RWPE2 (cell line): ENCODE results near the gene OIP5.
A peak's percentile ranks its signal among the peaks of the same experiment; 100 is the strongest.

ENCODE experiments used
- ATAC-seq: fragments of 200-7000 bp; cut with Tn5 transposase; 3 replicates; pipeline ENCODE4 v1.9.1; 2021; ENCODE audit warnings: low read depth
- DNase-seq: peaks from one replicate; pipeline ENCODE4 v3.0.0-alpha.2; 2020; ENCODE audit warnings: low spot score
- H3K27ac ChIP-seq: fragments of 450-650 bp; 2 replicates; pipeline ENCODE4 v1.5.1; 2017; ENCODE audit warnings: mild to moderate bottlenecking; ENCODE audit not compliant: poor library complexity, severe bottlenecking
- H3K27me3 ChIP-seq: fragments of 250-450 bp; sonication (Bioruptor Pico); 2 replicates; pipeline ENCODE4 v1.5.1; 2021; ENCODE audit warnings: mild to moderate bottlenecking, moderate library complexity; ENCODE audit not compliant: insufficient read depth, poor library complexity, severe bottlenecking
- H3K36me3 ChIP-seq: fragments of 250-450 bp; sonication (Bioruptor Pico); 2 replicates; pipeline ENCODE4 v1.5.1; 2020; ENCODE audit warnings: low read depth, mild to moderate bottlenecking, moderate library complexity
- H3K4me1 ChIP-seq: fragments of 250-450 bp; sonication (Bioruptor Pico); 2 replicates; pipeline ENCODE4 v1.5.1; 2021; ENCODE audit warnings: mild to moderate bottlenecking, moderate library complexity; ENCODE audit not compliant: insufficient read depth, poor library complexity, severe bottlenecking
- H3K4me3 ChIP-seq: fragments of 250-450 bp; sonication (Bioruptor Pico); 2 replicates; pipeline ENCODE4 v1.5.1; 2021; ENCODE audit warnings: mild to moderate bottlenecking, moderate library complexity; ENCODE audit not compliant: severe bottlenecking
- H3K9me3 ChIP-seq: fragments of 250-450 bp; sonication (Bioruptor Pico); 2 replicates; pipeline ENCODE4 v1.5.1; 2021; ENCODE audit warnings: mild to moderate bottlenecking, moderate library complexity; ENCODE audit not compliant: severe bottlenecking
- CTCF ChIP-seq: fragments of 450-650 bp; IDR thresholded peaks from one replicate; pipeline ENCODE4 v1.5.1; 2017; ENCODE audit warnings: mild to moderate bottlenecking, moderate library complexity; ENCODE audit not compliant: poor library complexity, severe bottlenecking

The OIP5 gene

GRCh38 chr15:41332194-41333025 lies at the start of gene OIP5, which contains the start of gene NUSAP1:
OIP5 (minus strand) TSS chr15:41332591; CDS start chr15:41332561, 30 bp downstream.
NUSAP1 (plus strand) TSS chr15:41332881; CDS start chr15:41332958, 77 bp downstream.
- ATAC-seq (peak; percentile 94), DNase-seq (peak; percentile 100)
- peak within 1 kb of the TSS; percentile 75 for H3K27ac ChIP-seq
- no peaks in the 10 kb centered on the region for H3K27me3 ChIP-seq
- H3K4me3 ChIP-seq = peak within 1 kb of the TSS; percentile 82
- peaks cover 35% of the 10 kb centered on the region for H3K36me3 ChIP-seq
- H3K4me1 ChIP-seq = peaks cover 13% of the 10 kb centered on the region
- H3K9me3 ChIP-seq = no peaks in the 10 kb centered on the region
- TF ChIP-seq CTCF = peak; percentile 87

GRCh38 chr15:41377978-41378377 lies 45.6 kb upstream of the OIP5 start:
- H3K36me3 ChIP-seq = peaks cover 85% of the 10 kb centered on the region
- no peak for TF ChIP-seq CTCF
- no peak overlapping the region for H3K27ac ChIP-seq
- no peaks in the 10 kb centered on the region for H3K4me1 ChIP-seq
- H3K9me3 ChIP-seq = no peaks in the 10 kb centered on the region
- H3K4me3 ChIP-seq = no peak overlapping the region
- no peak for DNase-seq
- H3K27me3 ChIP-seq = no peaks in the 10 kb centered on the region
- ATAC-seq = peak; percentile 51; the same call in 2 of the 3 replicates

GRCh38 chr15:41367418-41367817 lies 35.0 kb upstream of the OIP5 start:
- Histone ChIP-seq H3K4me1 (no peaks in the 10 kb centered on the region), H3K9me3 (no peaks in the 10 kb centered on the region), H3K36me3 (peaks cover 98% of the 10 kb centered on the region), H3K27ac (no peak overlapping the region), H3K27me3 (no peaks in the 10 kb centered on the region), H3K4me3 (no peak overlapping the region)
- TF ChIP-seq CTCF = no peak
- DNase-seq (no peak), ATAC-seq (0 out of 3 replicates have a peak, but pooled peaks have one; percentile 21)

GRCh38 chr15:41354371-41354770 lies 22.0 kb upstream of the OIP5 start:
- TF ChIP-seq CTCF = no peak
- ATAC-seq = no peak
- no peak for DNase-seq
- H3K27ac ChIP-seq = no peak overlapping the region
- H3K36me3 ChIP-seq = peaks cover 100% of the 10 kb centered on the region
- H3K27me3 ChIP-seq = no peaks in the 10 kb centered on the region
- no peaks in the 10 kb centered on the region for H3K4me1 ChIP-seq
- H3K9me3 ChIP-seq = no peaks in the 10 kb centered on the region
- H3K4me3 ChIP-seq = no peak overlapping the region
